ENCODE results near the gene ANKS3.

ANKS3 gene, protein sequence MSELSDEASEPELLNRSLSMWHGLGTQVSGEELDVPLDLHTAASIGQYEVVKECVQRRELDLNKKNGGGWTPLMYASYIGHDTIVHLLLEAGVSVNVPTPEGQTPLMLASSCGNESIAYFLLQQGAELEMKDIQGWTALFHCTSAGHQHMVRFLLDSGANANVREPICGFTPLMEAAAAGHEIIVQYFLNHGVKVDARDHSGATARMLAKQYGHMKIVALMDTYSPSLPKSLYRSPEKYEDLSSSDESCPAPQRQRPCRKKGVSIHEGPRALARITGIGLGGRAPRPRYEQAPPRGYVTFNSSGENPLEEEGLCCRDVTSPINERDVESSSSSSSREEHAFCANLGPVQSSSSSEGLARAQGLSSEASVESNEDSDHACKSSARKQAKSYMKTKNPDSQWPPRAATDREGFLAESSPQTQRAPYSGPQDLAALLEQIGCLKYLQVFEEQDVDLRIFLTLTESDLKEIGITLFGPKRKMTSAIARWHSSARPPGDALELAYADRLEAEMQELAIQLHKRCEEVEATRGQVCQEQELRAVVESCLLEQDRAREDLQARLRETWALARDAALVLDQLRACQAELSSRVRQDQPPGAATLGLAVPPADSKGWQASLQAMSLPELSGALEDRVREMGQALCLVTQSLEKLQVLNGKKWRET

DNA sequence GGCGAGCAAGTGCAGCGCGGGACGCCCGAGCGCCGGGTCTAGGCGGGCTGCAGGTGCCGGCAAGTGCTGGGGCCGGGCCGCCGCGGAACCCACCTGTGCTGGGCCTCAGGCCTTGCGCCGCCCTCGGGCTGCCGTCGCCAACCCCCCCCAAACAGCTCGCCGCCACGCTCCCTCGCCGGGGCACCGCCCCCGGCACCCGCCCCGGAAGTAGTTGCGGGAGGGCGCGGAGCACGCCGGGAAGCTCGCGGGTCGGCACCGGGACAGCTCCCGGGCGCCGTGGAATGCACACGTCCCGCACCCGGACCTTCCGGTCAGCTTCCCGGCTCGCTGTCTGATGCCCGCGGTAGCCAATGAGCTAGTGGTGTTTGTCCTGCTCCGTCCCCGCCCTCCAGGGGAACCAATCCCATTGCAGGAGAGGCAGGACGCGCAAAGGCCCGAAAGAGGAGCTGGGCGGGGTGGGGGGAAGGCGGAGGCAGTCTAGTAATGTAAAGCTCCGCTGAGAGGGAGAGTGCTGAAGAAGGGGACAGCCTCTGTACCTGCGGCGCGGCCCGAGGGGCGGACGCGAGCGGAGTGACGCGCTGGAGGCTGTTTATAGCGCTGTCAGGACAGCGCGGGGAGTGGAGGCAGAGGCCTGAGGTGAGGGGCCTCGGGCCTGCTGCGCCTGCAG is at the start of gene ANKS3, which contains the start of gene DNAAF8:
Gene ANKS3 (minus strand): TSS at position 209 of the 667 bp plus-strand sequence. CDS start 4,122 bp downstream, outside the sequence.
Gene DNAAF8 (plus strand): TSS at position 475 of the 667 bp plus-strand sequence. CDS start 1,978 bp downstream, outside the sequence.
- H3K27me3 ChIP-seq (ENCODE audit: control insufficient read depth, insufficient read depth, low read length) = no peaks in the 10 kb centered on the region
- TF ChIP-seq, protein P1, sequence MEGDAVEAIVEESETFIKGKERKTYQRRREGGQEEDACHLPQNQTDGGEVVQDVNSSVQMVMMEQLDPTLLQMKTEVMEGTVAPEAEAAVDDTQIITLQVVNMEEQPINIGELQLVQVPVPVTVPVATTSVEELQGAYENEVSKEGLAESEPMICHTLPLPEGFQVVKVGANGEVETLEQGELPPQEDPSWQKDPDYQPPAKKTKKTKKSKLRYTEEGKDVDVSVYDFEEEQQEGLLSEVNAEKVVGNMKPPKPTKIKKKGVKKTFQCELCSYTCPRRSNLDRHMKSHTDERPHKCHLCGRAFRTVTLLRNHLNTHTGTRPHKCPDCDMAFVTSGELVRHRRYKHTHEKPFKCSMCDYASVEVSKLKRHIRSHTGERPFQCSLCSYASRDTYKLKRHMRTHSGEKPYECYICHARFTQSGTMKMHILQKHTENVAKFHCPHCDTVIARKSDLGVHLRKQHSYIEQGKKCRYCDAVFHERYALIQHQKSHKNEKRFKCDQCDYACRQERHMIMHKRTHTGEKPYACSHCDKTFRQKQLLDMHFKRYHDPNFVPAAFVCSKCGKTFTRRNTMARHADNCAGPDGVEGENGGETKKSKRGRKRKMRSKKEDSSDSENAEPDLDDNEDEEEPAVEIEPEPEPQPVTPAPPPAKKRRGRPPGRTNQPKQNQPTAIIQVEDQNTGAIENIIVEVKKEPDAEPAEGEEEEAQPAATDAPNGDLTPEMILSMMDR (IDR thresholded peaks at IDR 0.05) = no peak
- peaks cover 6% of the 10 kb centered on the region for H3K4me1 ChIP-seq
- no peaks in the 10 kb centered on the region for H3K36me3 ChIP-seq (ENCODE audit: control insufficient read depth, insufficient read depth, low read length)
- H3K4me2 ChIP-seq (ENCODE audit: low read length) = peak within 1 kb of the TSS; percentile 100
- H3K9me3 ChIP-seq (ENCODE audit: control insufficient read depth, low read length) = no peaks in the 10 kb centered on the region
- no peaks in the 10 kb centered on the region for H3K79me2 ChIP-seq
- H2AFZ ChIP-seq = peak within 1 kb of the TSS; percentile 58
- H3K9ac ChIP-seq = no peak within 1 kb of the TSS
- H3K4me3 ChIP-seq (ENCODE audit: low read depth, low read length) = peak within 1 kb of the TSS; percentile 100
- peak within 1 kb of the TSS; percentile 42 for H3K27ac ChIP-seq

DNA sequence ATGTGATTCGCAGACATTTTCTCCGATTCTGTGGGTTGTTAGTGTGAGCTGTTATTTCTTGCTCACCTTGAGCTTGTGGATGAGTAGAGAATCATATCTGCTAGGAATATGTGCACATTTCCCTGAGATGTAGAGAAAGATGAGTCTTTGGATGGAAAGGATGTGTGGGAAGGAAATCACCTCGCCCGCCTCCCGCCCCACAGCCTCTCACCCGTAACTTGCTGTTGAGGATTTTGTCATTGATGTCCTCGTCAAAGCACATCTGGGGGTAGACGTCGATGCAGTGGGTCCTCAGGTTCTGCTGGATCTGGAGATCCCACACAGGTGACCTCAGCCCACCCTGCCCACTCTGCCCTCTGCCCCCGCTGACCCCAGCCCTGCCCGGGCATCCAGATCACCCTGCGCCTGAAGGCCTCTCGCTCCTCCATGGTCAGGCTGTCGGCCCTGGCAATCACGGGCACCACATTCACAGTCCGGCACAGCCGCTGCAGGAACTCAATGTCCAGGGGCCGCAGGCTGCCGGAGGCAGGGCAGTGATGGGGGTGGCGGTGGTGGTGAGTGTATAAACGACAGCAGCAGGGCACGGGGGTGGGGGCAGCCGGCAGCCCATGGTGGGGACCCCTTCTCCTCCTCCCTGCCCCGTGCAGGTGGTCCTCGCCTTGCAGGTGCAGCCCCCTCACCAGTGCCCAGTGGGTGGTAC is 49.3 kb upstream of the ANKS3 start:
- TF ChIP-seq, protein P1 (IDR thresholded peaks at IDR 0.05) = no peak
- H3K4me3 ChIP-seq (ENCODE audit: low read depth, low read length) = no peak overlapping the region
- H3K4me1 ChIP-seq = no peaks in the 10 kb centered on the region
- no peaks in the 10 kb centered on the region for H3K9me3 ChIP-seq (ENCODE audit: control insufficient read depth, low read length)
- no peak overlapping the region for H2AFZ ChIP-seq
- no peak overlapping the region for H3K9ac ChIP-seq
- no peak overlapping the region for H3K4me2 ChIP-seq (ENCODE audit: low read length)
- no peaks in the 10 kb centered on the region for H3K79me2 ChIP-seq
- no peaks in the 10 kb centered on the region for H3K36me3 ChIP-seq (ENCODE audit: control insufficient read depth, insufficient read depth, low read length)
- no peak overlapping the region for H3K27ac ChIP-seq
- H3K27me3 ChIP-seq (ENCODE audit: control insufficient read depth, insufficient read depth, low read length) = no peaks in the 10 kb centered on the region

DNA sequence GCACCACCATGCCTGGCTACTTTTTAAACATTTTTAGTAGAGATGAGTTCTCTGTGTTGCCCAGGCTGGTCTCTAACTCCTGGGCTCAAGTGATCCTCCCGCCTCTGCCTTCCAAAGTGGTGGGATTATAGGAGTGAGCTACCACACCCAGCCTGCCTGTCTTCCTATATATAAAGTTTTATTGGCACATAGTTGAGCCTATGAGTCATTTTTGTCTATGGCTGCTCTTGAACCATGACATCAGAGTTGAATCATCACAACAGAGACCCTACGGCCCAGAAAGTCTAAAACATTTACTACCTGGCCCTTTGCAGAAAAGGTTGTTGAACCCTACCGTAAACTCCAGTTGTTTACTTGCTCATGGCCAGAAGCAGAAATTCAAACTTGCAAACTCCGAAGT is 46.2 kb upstream of the ANKS3 start:
- Histone ChIP-seq H3K9me3 (ENCODE audit: control insufficient read depth, low read length) (no peaks in the 10 kb centered on the region), H3K79me2 (no peaks in the 10 kb centered on the region), H3K4me2 (ENCODE audit: low read length) (no peak overlapping the region), H3K4me3 (ENCODE audit: low read depth, low read length) (no peak overlapping the region), H3K27ac (no peak overlapping the region), H3K36me3 (ENCODE audit: control insufficient read depth, insufficient read depth, low read length) (no peaks in the 10 kb centered on the region), H3K27me3 (ENCODE audit: control insufficient read depth, insufficient read depth, low read length) (no peaks in the 10 kb centered on the region), H3K9ac (no peak overlapping the region), H3K4me1 (no peaks in the 10 kb centered on the region), H2AFZ (no peak overlapping the region)
- TF ChIP-seq, protein P1 (IDR thresholded peaks at IDR 0.05) = no peak

DNA sequence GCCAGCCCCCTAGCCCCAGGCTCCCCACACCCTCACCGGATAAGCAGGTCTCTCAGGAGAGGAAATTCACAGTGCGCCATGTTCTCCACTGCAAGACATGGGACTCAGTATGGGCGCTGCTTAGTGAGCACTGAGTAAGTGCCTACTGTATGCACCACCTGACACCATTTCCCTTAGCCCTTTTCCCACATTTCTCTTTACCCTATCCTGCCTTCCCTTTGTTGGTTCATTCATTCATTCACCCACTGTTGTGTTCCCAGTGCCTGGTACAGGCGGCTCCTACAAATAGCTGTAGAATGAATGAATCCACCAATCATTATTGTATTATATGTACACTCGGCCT is 44.0 kb upstream of the ANKS3 start:
- H3K27me3 ChIP-seq (ENCODE audit: control insufficient read depth, insufficient read depth, low read length) = no peaks in the 10 kb centered on the region
- TF ChIP-seq, protein P1 (IDR thresholded peaks at IDR 0.05) = no peak

More for the DNA sequence above, 44.0 kb upstream of the ANKS3 start:
- H3K79me2 ChIP-seq = no peaks in the 10 kb centered on the region
- no peak overlapping the region for H3K4me2 ChIP-seq (ENCODE audit: low read length)
- no peak overlapping the region for H2AFZ ChIP-seq
- H3K4me3 ChIP-seq (ENCODE audit: low read depth, low read length) = no peak overlapping the region
- no peaks in the 10 kb centered on the region for H3K4me1 ChIP-seq
- H3K9ac ChIP-seq = no peak overlapping the region
- no peak overlapping the region for H3K27ac ChIP-seq
- H3K9me3 ChIP-seq (ENCODE audit: control insufficient read depth, low read length) = no peaks in the 10 kb centered on the region
- H3K36me3 ChIP-seq (ENCODE audit: control insufficient read depth, insufficient read depth, low read length) = no peaks in the 10 kb centered on the region

All from parathyroid adenoma (tissue), 2 donors.